HG03354 (cell line): ENCODE measurements around the gene MTARC1.

Experiments
- ATAC-seq: cut with Tn5 transposase; IDR thresholded peaks from one replicate; pipeline ENCODE4 v1.9.1; 2021; ENCODE audit warnings: mild to moderate bottlenecking; ENCODE audit not compliant: unreplicated experiment, poor library complexity, severe bottlenecking

Gene MTARC1

GRCh38 chr1:220786337-220787068 lies at the start of gene MTARC1:
TSS of gene MTARC1 (plus strand) at chr1:220786913. CDS start at chr1:220786945, 32 bp downstream.
- peak; percentile 63 for ATAC-seq

GRCh38 chr1:220741349-220741748 lies 45.4 kb upstream of the MTARC1 start:
- no peak for ATAC-seq

GRCh38 chr1:220741825-220742224 lies 44.9 kb upstream of the MTARC1 start:
- no peak for ATAC-seq

- no peak for ATAC-seq
Measured at GRCh38 chr1:220742520-220742919, 44.2 kb upstream of the MTARC1 start.

GRCh38 chr1:220746851-220747250 lies 39.9 kb upstream of the MTARC1 start:
- no peak for ATAC-seq

GRCh38 chr1:220747437-220748088 lies 39.1 kb upstream of the MTARC1 start:
- no peak for ATAC-seq

GRCh38 chr1:220748089-220748934 lies 38.4 kb upstream of the MTARC1 start, which contains the start of gene MTARC2:
TSS of gene MTARC2 (plus strand) at chr1:220748322. CDS start at chr1:220748532, 210 bp downstream.
- peak; percentile 84 for ATAC-seq

- no peak for ATAC-seq
Measured at GRCh38 chr1:220748936-220749335, 37.8 kb upstream of the MTARC1 start.

- ATAC-seq: no peak
Measured at GRCh38 chr1:220750131-220750515, 36.6 kb upstream of the MTARC1 start.

- no peak for ATAC-seq
Measured at GRCh38 chr1:220751111-220751510, 35.6 kb upstream of the MTARC1 start.

- ATAC-seq: no peak
Measured at GRCh38 chr1:220754212-220754917, 32.3 kb upstream of the MTARC1 start.

GRCh38 chr1:220754918-220755295 lies 31.8 kb upstream of the MTARC1 start:
- no peak for ATAC-seq

GRCh38 chr1:220755309-220755708 lies 31.4 kb upstream of the MTARC1 start:
- ATAC-seq: no peak

- no peak for ATAC-seq
Measured at GRCh38 chr1:220757441-220757840, 29.3 kb upstream of the MTARC1 start.

GRCh38 chr1:220759147-220759546 lies 27.6 kb upstream of the MTARC1 start:
- ATAC-seq: no peak

- no peak for ATAC-seq
Measured at GRCh38 chr1:220761688-220762427, 24.9 kb upstream of the MTARC1 start.

- no peak for ATAC-seq
Measured at GRCh38 chr1:220764757-220765156, 22.0 kb upstream of the MTARC1 start.

GRCh38 chr1:220767312-220768125 lies 19.2 kb upstream of the MTARC1 start:
- no peak for ATAC-seq
